ENCODE measurements around the gene FMOD. TPM values are rescaled to one million over a fixed set of nuclear protein-coding genes. Genes with fewer than 3 reads are reported as not detected.
A peak's percentile ranks its signal among the peaks of the same experiment; 100 is the strongest.

FMOD gene
- total and polyA plus RNA-seq, 8 donors = 36.6 to 97.6 (median 71.8) TPM

GRCh38 chr1:203378556-203379245, 27.8 kb upstream of the FMOD start:
- no peaks in the 10 kb centered on the region for H3K27me3 ChIP-seq
- intact Hi-C loops (cut with DNase I) = no loop called here
- DNase-seq (no peak), ATAC-seq (no peak)
- H3K27ac ChIP-seq = no peak overlapping the region
- H3K36me3 ChIP-seq = no peaks in the 10 kb centered on the region
- no peak for TF ChIP-seq CTCF (IDR thresholded peaks at IDR 0.05)
- H3K9me3 ChIP-seq = no peaks in the 10 kb centered on the region
- peaks cover 0 to 19% of the 10 kb centered on the region in 2 donors for H3K4me1 ChIP-seq
- H3K4me3 ChIP-seq = no peak overlapping the region

GRCh38 chr1:203373991-203374390, 23.1 kb upstream of the FMOD start:
- H3K27me3 ChIP-seq = no peaks in the 10 kb centered on the region
- no peaks in the 10 kb centered on the region for H3K36me3 ChIP-seq
- H3K9me3 ChIP-seq = no peaks in the 10 kb centered on the region
- intact Hi-C loops (cut with DNase I) = no loop called here
- DNase-seq = no peak
- no peak overlapping the region for H3K27ac ChIP-seq
- H3K4me3 ChIP-seq = no peak overlapping the region
- H3K4me1 ChIP-seq = peaks cover 0 to 7% of the 10 kb centered on the region in 2 donors
- no peak for TF ChIP-seq CTCF (IDR thresholded peaks at IDR 0.05)
- no peak for ATAC-seq

GRCh38 chr1:203373002-203373401, 22.1 kb upstream of the FMOD start:
- DNase-seq (no peak), ATAC-seq (no peak)
- intact Hi-C loops (cut with DNase I) = no loop called here

GRCh38 chr1:203371288-203371687, 20.4 kb upstream of the FMOD start:
- no peaks in the 10 kb centered on the region for H3K27me3 ChIP-seq
- intact Hi-C loops (cut with DNase I) = no loop called here
- no peak for TF ChIP-seq CTCF (IDR thresholded peaks at IDR 0.05)
- no peak for ATAC-seq
- no peaks in the 10 kb centered on the region for H3K36me3 ChIP-seq
- no peaks in the 10 kb centered on the region for H3K9me3 ChIP-seq
- DNase-seq = no peak
- H3K27ac ChIP-seq = no peak overlapping the region
- peaks cover 0 to 14% of the 10 kb centered on the region in 2 donors for H3K4me1 ChIP-seq
- no peak overlapping the region for H3K4me3 ChIP-seq

More at GRCh38 chr1:203373002-203373401, 22.1 kb upstream of the FMOD start:
- Histone ChIP-seq H3K27ac (no peak overlapping the region), H3K27me3 (no peaks in the 10 kb centered on the region), H3K4me1 (peaks cover 0 to 14% of the 10 kb centered on the region in 2 donors), H3K9me3 (no peaks in the 10 kb centered on the region), H3K36me3 (no peaks in the 10 kb centered on the region), H3K4me3 (no peak overlapping the region)
- no peak for TF ChIP-seq CTCF (IDR thresholded peaks at IDR 0.05)

- Histone ChIP-seq H3K27ac (no peak overlapping the region), H3K4me3 (no peak overlapping the region), H3K27me3 (no peaks in the 10 kb centered on the region), H3K36me3 (no peaks in the 10 kb centered on the region), H3K9me3 (no peaks in the 10 kb centered on the region), H3K4me1 (peaks cover 0 to 14% of the 10 kb centered on the region in 2 donors)
- ATAC-seq = peak; percentile 51
- no peak for DNase-seq
- no peak for TF ChIP-seq CTCF (IDR thresholded peaks at IDR 0.05)
- intact Hi-C loops (cut with DNase I) = loop anchor here in 1 of 2 donors (10.0 kb wide), 1 partner anchor 65 kb away; no protein-coding TSS in a partner anchor
Measured at GRCh38 chr1:203369666-203370065, 18.7 kb upstream of the FMOD start.
